Osteocyte (in vitro differentiated cells): Measurements from ENCODE around the gene DNAH11. TPM values are rescaled to one million over a fixed set of nuclear protein-coding genes. Genes with fewer than 3 reads are reported as not detected.

Experiments used
- DNase-seq: peaks from one replicate; pipeline ENCODE4 v3.0.0; 2021; ENCODE audit warnings: mixed read lengths; ENCODE audit not compliant: unreplicated experiment; ENCODE audit errors: extremely low spot score
- H3K27ac Mint-ChIP-seq: one replicate; pipeline ENCODE4 v1.8.0; 2021; ENCODE audit warnings: mild to moderate bottlenecking, mixed read lengths; ENCODE audit not compliant: unreplicated experiment
- H3K27me3 Mint-ChIP-seq: one replicate; pipeline ENCODE4 v1.8.0; 2021; ENCODE audit warnings: mixed read lengths; ENCODE audit not compliant: unreplicated experiment
- H3K36me3 Mint-ChIP-seq: one replicate; pipeline ENCODE4 v1.8.0; 2021; ENCODE audit warnings: mixed read lengths; ENCODE audit not compliant: unreplicated experiment
- H3K4me1 Mint-ChIP-seq: one replicate; pipeline ENCODE4 v1.8.0; 2021; ENCODE audit warnings: mixed read lengths; ENCODE audit not compliant: unreplicated experiment
- H3K4me3 Mint-ChIP-seq: one replicate; pipeline ENCODE4 v1.8.0; 2021; ENCODE audit warnings: mild to moderate bottlenecking, moderate library complexity, mixed read lengths; ENCODE audit not compliant: unreplicated experiment
- H3K9me3 Mint-ChIP-seq: one replicate; pipeline ENCODE4 v1.8.0; 2021; ENCODE audit warnings: mixed read lengths; ENCODE audit not compliant: unreplicated experiment
- CTCF ChIP-seq: fragments of 200-600 bp; sonication (generic); IDR thresholded peaks from 2 replicates; pipeline ENCODE4 v1.5.0; 2021; ENCODE audit warnings: antibody characterized with exemption, mild to moderate bottlenecking, moderate library complexity
- total RNA-seq: library from RNA; stranded (reverse); gene quantifications from 2 replicates; pipeline ENCODE4 v1.2.1, GENCODE V29; 2021

The DNAH11 gene
- total RNA-seq, 1 donor from 2014 or later, result not detected

GRCh38 chr7:21507627-21508343 is 35.1 kb upstream of the DNAH11 start:
- H3K4me1 Mint-ChIP-seq, result no peaks in the 10 kb centered on the region
- TF ChIP-seq CTCF, result peak; percentile 58
- no peak for DNase-seq
- peaks cover 20% of the 10 kb centered on the region for H3K36me3 Mint-ChIP-seq
- H3K27me3 Mint-ChIP-seq, result no peaks in the 10 kb centered on the region
- peaks cover 8% of the 10 kb centered on the region for H3K9me3 Mint-ChIP-seq
- H3K4me3 Mint-ChIP-seq, result no peak overlapping the region
- H3K27ac Mint-ChIP-seq, result no peak overlapping the region

GRCh38 chr7:21508538-21508937 is 34.3 kb upstream of the DNAH11 start:
- DNase-seq, result no peak
- Mint-ChIP-seq H3K4me1 (no peaks in the 10 kb centered on the region), H3K36me3 (peaks cover 20% of the 10 kb centered on the region)

GRCh38 chr7:21514062-21514461 is 28.8 kb upstream of the DNAH11 start:
- H3K36me3 Mint-ChIP-seq, result peaks cover 19% of the 10 kb centered on the region
- H3K27me3 Mint-ChIP-seq, result no peaks in the 10 kb centered on the region
- peaks cover 7% of the 10 kb centered on the region for H3K9me3 Mint-ChIP-seq
- H3K4me3 Mint-ChIP-seq, result no peak overlapping the region
- no peak overlapping the region for H3K27ac Mint-ChIP-seq
- no peaks in the 10 kb centered on the region for H3K4me1 Mint-ChIP-seq
- no peak for TF ChIP-seq CTCF
- no peak for DNase-seq

More at GRCh38 chr7:21508538-21508937, 34.3 kb upstream of the DNAH11 start:
- no peak overlapping the region for H3K4me3 Mint-ChIP-seq
- TF ChIP-seq CTCF, result no peak
- no peak overlapping the region for H3K27ac Mint-ChIP-seq
- no peaks in the 10 kb centered on the region for H3K27me3 Mint-ChIP-seq
- peaks cover 8% of the 10 kb centered on the region for H3K9me3 Mint-ChIP-seq

- no peak for DNase-seq
- Mint-ChIP-seq H3K27ac (no peak overlapping the region), H3K4me3 (no peak overlapping the region), H3K9me3 (no peaks in the 10 kb centered on the region), H3K4me1 (no peaks in the 10 kb centered on the region), H3K27me3 (peaks cover 7% of the 10 kb centered on the region), H3K36me3 (no peaks in the 10 kb centered on the region)
- TF ChIP-seq CTCF, result no peak
Observed at GRCh38 chr7:21524680-21525079, 18.2 kb upstream of the DNAH11 start.

GRCh38 chr7:21526007-21526406 is 16.8 kb upstream of the DNAH11 start:
- peaks cover 10% of the 10 kb centered on the region for H3K27me3 Mint-ChIP-seq
- no peaks in the 10 kb centered on the region for H3K36me3 Mint-ChIP-seq
- peak; percentile 55 for TF ChIP-seq CTCF
- no peak overlapping the region for H3K4me3 Mint-ChIP-seq
- no peak for DNase-seq
- H3K4me1 Mint-ChIP-seq, result no peaks in the 10 kb centered on the region
- no peaks in the 10 kb centered on the region for H3K9me3 Mint-ChIP-seq
- no peak overlapping the region for H3K27ac Mint-ChIP-seq
